NCI-H510A treated with DMSO at 0.1 percent for 48 hours (cell line): ENCODE measurements around the gene RPE.

ENCODE experiments used
- DNase-seq: peaks from one replicate; lab custom pipeline; 2025; lab: John Stamatoyannopoulos, UW

The RPE gene

DNA sequence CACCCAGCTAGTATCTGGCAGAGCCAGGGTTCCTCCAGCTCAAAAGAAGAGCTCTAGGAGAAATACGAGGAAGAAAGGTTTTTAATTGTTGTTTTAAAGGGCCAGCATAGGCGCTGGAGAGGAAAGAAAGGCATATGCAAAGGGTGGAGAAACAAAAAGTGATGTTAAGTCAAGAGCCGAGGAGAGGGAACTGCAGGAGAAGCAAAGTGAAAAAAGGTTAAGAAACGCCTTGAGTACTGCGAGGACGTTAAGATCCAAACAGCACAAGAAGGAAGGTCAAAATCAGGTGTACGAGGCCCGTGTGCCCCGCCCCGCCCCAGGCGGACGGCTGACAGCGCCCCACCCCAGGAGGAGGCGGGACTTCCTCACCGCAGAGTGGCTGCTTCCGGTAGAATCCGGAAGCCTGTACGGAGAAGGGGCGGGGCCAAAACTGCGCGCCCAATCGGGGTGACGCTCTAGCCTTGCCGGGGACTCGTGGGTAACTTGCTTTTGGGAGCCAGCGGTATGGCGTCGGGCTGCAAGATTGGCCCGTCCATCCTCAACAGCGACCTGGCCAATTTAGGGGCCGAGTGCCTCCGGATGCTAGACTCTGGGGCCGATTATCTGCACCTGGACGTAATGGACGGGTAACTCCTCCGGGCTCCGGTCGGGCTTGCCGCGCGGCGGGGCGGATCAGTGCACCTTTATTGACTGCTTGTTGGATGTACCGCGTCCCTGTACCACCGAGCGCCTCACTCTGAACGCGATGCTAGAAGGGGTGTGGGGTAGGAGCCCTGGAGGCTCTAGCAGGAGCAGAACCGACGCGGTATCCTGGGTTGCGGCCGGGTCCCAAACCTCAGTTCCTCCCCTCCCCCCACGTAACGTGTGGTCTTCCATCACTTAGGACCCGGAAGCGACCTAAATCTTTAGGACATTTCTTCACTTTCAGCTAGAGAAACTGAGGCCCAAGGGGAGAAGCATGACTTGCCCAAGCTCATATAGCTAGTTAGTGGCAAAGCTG, at the start of gene RPE:
RPE (plus strand) TSS at position 481 of the 1,000 bp plus-strand sequence; CDS start at position 505, 24 bp downstream.
- peak; percentile 92 for DNase-seq

DNA sequence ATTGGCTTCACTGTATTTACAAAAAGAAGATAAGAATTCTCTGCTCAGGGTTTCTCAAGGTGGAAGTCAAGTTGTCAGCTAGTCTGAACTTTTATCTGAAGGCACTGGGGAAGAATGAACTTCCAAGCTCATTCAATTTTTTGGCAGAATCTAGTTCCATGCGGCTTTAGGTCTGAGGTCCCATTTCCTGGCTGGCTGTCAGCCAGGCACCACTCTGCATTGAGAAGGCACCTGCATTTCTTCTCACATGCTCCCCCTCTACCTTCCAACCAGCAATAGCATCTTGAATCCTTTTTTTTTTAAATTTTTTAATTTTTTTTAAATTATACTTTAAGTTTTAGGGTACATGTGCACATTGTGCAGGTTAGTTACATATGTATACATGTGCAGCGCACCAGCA, 46.2 kb upstream of the RPE start:
- DNase-seq, result no peak

GRCh38 chr2:209958016-209958415, 44.4 kb upstream of the RPE start:
- no peak for DNase-seq

- no peak for DNase-seq
Observed at GRCh38 chr2:209960045-209960444, 42.4 kb upstream of the RPE start.

DNA sequence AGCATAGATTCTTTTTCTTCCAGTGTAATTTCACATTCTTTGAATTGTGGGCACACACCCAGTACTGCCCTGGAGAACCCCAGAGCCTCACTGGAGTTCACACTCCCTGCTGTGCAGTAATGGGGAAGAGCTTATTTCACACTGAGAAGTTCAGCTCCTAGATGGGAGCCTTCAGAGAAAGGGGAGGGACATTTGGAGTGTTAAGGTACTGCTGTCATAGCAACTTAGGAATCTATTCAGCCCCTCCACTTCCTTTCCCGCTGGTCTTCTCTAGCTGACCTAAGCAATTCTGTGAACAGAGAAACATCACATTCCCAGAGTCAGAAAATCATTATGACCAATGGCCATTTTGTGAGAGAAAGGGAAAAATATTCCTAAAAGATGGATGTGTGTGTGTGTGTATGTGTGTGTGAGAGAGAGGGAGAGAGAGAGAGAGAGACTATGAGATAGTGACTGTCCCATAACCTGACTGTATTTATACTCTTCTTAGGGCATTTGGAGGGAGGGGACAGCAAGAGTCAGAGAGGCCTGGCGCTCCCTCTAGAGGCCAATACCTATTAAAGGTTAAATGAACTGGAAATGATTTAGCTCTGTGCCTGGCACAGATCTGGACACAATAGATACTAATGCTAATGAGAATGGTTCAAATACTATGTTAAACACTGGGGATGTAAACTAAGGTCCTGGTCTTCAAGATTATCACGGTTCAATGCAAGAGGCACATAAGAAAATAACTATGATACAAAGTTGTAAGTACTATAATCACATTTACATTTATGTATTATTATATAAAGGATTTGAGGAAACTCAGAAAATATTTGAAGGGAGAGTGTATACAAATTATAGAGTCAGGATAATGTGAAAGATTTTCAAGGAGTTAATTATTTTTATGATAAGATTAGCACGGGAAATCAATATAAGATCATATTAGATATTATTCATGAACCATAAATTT, 41.5 kb upstream of the RPE start:
- peak; percentile 82 for DNase-seq

DNA sequence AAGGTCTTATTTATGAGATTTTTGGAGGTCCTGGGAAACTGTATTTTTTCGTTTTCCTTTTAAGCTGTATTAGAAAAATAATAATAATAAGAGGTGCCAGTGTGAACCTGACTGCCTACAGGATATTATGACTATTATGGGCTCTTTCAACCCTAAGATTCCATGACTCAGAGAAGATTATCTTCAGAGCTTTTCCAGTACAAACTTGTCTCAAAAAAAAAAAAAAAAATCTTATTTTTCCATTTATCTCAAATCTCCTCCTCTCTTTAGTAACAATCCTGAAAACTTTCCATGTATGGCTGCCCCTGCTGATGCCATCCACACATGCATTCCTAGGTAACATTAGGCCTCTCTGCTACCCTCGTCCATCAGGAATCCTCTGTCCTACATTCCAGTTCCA, 36.7 kb upstream of the RPE start:
- DNase-seq, result no peak

DNA sequence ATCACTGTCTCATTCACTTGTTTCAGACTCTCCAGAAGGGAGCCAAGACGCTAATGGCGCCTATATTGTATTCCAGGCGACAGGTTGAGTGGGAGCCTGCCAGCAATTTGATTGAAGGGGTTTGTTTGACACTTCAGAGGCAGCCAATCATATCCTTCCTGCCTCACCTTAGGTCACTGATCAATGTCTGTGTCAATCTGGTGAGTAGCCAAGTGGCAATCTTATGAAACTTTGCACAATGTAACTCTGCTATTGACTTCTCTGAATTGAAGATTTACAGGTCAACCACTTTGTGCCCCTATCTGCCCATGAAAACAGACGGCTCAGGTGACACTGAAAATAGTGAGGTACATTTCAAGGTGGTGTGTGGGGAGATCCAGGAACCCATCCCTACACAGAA, 32.7 kb upstream of the RPE start:
- DNase-seq, result no peak

DNA sequence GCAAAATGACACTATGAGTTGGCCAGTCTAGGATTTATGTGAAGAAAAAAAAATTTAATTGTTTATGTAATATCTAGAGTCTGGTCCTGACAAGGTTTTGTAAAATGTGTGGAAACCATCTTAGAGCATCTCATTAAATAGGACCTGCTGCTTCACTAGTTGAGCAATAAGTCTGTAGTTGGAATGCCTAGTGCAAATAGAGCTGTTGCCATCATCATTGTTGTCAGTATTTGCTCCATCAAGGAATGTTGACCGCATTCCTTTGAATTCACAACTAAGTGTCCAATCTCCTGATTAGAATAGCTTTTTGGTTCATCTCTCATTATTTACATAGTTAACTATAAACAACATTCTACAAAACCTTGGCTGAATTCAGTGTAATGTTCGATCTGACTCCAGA, 32.2 kb upstream of the RPE start:
- DNase-seq, result no peak

DNA sequence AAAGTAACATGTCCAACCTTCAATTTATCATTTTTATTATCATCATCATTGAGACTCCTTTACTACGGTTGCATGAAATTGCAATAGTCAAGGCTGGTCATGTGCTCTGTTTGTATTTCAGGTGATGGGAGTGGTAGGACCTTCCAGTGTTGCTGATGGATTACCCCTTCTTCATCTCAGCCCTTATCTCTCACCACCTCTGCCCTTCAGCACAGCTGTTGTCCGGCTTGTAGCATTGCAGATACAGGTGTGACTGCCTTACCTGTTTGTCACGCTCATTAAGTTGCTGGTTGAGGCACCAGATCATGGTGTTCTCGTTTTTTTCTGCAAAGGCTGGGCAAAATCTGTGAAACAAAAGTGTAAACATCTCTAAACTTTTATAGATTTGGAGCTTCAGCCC, 31.7 kb upstream of the RPE start:
- no peak for DNase-seq

DNA sequence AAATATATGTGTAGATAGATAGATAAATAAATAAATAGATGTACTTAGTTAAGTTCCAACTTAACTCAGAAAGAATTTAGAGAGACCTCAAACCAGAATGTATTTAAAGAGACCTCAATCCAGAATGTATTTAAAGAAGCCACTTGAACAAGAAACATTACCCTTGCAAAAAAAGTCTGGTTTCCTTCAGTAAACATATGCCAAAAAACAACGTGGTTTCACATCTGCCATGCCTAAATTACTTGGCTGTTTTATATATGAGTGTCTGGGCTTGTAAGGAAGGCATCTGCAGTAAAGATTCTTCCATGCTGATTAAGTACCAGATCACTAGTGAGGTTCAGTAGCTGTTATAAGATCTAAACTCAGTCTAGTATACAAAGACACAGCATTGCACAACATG, 29.1 kb upstream of the RPE start:
- DNase-seq, result no peak

GRCh38 chr2:209974576-209974975, 27.9 kb upstream of the RPE start:
- no peak for DNase-seq

DNA sequence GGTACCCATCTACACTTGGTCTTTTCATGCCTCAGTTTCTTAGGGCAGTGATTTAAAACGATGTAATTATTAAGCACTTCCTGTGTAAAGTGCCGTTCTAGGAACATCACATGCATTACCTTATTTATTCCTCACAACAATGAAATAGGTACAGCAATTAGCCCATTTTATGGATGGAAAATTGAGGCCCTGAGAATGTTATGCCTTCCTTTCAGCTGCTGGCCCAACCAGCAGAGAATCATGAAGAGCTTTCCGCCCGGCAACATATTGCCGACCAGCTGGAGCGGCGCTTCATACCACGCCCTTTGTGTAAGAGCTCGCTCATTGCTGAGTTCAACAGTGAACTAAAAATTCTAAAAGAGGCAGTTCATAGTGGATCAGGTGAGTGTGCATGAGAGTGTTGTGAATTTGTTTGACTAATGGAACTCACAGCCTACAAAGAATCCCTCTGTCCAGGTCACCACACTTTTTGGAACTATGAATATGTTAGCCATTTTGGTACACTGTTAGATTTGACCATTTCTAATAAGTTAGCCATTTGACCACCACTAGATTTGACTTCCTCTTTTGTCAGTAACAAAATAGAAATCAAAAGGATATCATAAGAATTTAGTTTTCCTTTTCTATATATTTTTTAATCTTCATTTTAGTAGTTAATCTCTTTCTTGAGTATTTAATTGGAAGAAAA, 25.6 kb upstream of the RPE start:
- DNase-seq, result no peak

- peak; percentile 26 for DNase-seq
Observed at GRCh38 chr2:209977386-209978239, 24.8 kb upstream of the RPE start.

- DNase-seq, result no peak
Observed at GRCh38 chr2:209984291-209984690, 18.1 kb upstream of the RPE start.

- DNase-seq, result no peak
Observed at GRCh38 chr2:209985874-209986273, 16.6 kb upstream of the RPE start.

GRCh38 chr2:209986415-209986814, 16.0 kb upstream of the RPE start:
- no peak for DNase-seq

GRCh38 chr2:209988010-209988409, 14.4 kb upstream of the RPE start:
- DNase-seq, result no peak

GRCh38 chr2:209990838-209991237, 11.6 kb upstream of the RPE start:
- no peak for DNase-seq

DNA sequence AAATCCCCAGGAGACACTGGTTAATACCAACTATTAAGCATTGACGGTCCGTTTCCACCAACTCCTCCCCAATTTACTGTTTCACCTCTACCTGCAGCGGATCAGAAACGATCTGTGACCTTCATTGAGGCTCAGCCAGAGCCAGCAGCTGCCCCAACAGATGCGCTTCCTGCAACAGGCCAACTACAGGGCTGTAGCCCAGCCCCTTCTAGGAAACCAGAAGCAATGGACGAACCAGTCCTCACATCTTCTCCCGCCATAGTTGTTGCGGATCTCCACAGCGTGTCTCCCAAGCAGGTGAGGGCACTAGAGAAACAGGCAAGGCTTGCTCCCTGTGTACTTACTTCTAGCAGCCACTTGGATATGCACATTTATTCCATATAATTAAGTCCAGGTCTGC, 8.5 kb upstream of the RPE start:
- DNase-seq, result no peak

- no peak for DNase-seq
Observed at GRCh38 chr2:209998596-209998995, 3.8 kb upstream of the RPE start.
